Breast epithelium (tissue), 3 donors: ENCODE data around the gene NRXN2.

Source experiments
- CTCF ChIP-seq, 3 donors: fragments of 450-650 bp; IDR thresholded peaks; one replicate each; pipeline ENCODE4 v1.5.1; 2016 to 2017; ENCODE audit warnings: antibody characterized with exemption in 3 of 3, mild to moderate bottlenecking in 3 of 3, moderate library complexity in 3 of 3
- POLR2A ChIP-seq: fragments of 450-650 bp; IDR thresholded peaks from one replicate; pipeline ENCODE4 v1.6.1; 2016; ENCODE audit warnings: antibody characterized with exemption, mild to moderate bottlenecking, moderate library complexity

GRCh38 chr11:64601605-64602465 is 121.2 kb downstream of the NRXN2 start:
- TF ChIP-seq CTCF (IDR thresholded peaks at IDR 0.05) (no peak), POLR2A (no peak)
